HEK293 (cell line): ENCODE results near the gene MGLL.

Experiments
- CTCF ChIA-PET: fragments of 350-600 bp; formaldehyde crosslinking; extraction: SDS; loops from one replicate; lab custom pipeline; 2021; ENCODE audit warnings: antibody characterized with exemption; lab: Yijun Ruan, JAX
- POLR2A ChIA-PET: fragments of 300-600 bp; formaldehyde crosslinking; extraction: SDS; loops from one replicate; lab custom pipeline; 2020; ENCODE audit warnings: antibody characterized with exemption, inconsistent platforms; lab: Yijun Ruan, JAX
- H3K27ac ChIP-seq: fragments of 200-500 bp; sonication (Bioruptor generic); 2 replicates; pipeline ENCODE4 v1.5.1; 2014; ENCODE audit warnings: low read depth, low read length, control low read depth, inconsistent platforms; ENCODE audit errors: extremely low read depth
- H3K36me3 ChIP-seq, 2 experiments: fragments of 200-500 bp in 1 of 2; sonication (Bioruptor generic) in 1 of 2; 1 replicate in 1 of 2; 2 replicates in 1 of 2; pipeline ENCODE4 v1.5.1; 2014 to 2017; ENCODE audit warnings: inconsistent platforms in 2 of 2, low read length in 2 of 2; ENCODE audit not compliant: control insufficient read depth in 2 of 2, insufficient read depth in 1 of 2
- H3K4me1 ChIP-seq: fragments of 200-500 bp; sonication (Bioruptor generic); 2 replicates; pipeline ENCODE4 v1.5.1; 2014; ENCODE audit warnings: mild to moderate bottlenecking, low read length, inconsistent platforms; ENCODE audit not compliant: control insufficient read depth, insufficient read depth
- H3K4me3 ChIP-seq: 2 replicates; pipeline ENCODE4 v1.5.1; 2011; ENCODE audit warnings: low read depth, mild to moderate bottlenecking, control low read depth, low read length, moderate library complexity
- H3K9me3 ChIP-seq: fragments of 200-500 bp; sonication (Bioruptor generic); 2 replicates; pipeline ENCODE4 v1.5.1; 2014; ENCODE audit warnings: low read depth, low read length, inconsistent platforms; ENCODE audit not compliant: control insufficient read depth, insufficient read depth
- GLIS1 ChIP-seq: fragments of 450-650 bp; formaldehyde crosslinking; IDR thresholded peaks from 2 replicates; pipeline ENCODE4 v1.5.1; 2016; ENCODE audit warnings: missing biosample characterization, missing genetic modification characterization
- KLF16 ChIP-seq: fragments of 450-650 bp; formaldehyde crosslinking; IDR thresholded peaks from 2 replicates; pipeline ENCODE4 v1.5.1; 2017; ENCODE audit warnings: missing biosample characterization, missing genetic modification characterization
- KLF9 ChIP-seq: fragments of 450-650 bp; formaldehyde crosslinking; IDR thresholded peaks from 2 replicates; pipeline ENCODE4 v1.5.1; 2016; ENCODE audit warnings: missing biosample characterization, missing genetic modification characterization, low read depth
- REST ChIP-seq: fragments of 450-650 bp; formaldehyde crosslinking; IDR thresholded peaks from 2 replicates; pipeline ENCODE4 v1.5.1; 2016; ENCODE audit warnings: missing biosample characterization, missing genetic modification characterization
- YY2 ChIP-seq: fragments of 450-650 bp; formaldehyde crosslinking; IDR thresholded peaks from 2 replicates; pipeline ENCODE4 v1.5.1; 2016; ENCODE audit warnings: missing biosample characterization, missing genetic modification characterization
- ZFP3 ChIP-seq: fragments of 450-650 bp; formaldehyde crosslinking; IDR thresholded peaks from 2 replicates; pipeline ENCODE4 v1.5.1; 2016; ENCODE audit warnings: low read depth, missing biosample characterization, missing genetic modification characterization
- ZNF10 ChIP-seq: fragments of 450-650 bp; formaldehyde crosslinking; IDR thresholded peaks from 2 replicates; pipeline ENCODE4 v1.5.1; 2017; ENCODE audit warnings: missing biosample characterization, missing genetic modification characterization
- ZNF146 ChIP-seq: fragments of 450-650 bp; formaldehyde crosslinking; IDR thresholded peaks from 2 replicates; pipeline ENCODE4 v1.5.1; 2016; ENCODE audit warnings: missing biosample characterization, missing genetic modification characterization
- ZNF16 ChIP-seq: fragments of 450-650 bp; formaldehyde crosslinking; IDR thresholded peaks from 2 replicates; pipeline ENCODE4 v1.5.1; 2016; ENCODE audit warnings: low read depth, missing biosample characterization, missing genetic modification characterization
- ZNF341 ChIP-seq: fragments of 450-650 bp; formaldehyde crosslinking; IDR thresholded peaks from 2 replicates; pipeline ENCODE4; 2016; ENCODE audit warnings: low read depth, missing biosample characterization, missing genetic modification characterization
- ZNF571 ChIP-seq: fragments of 450-650 bp; formaldehyde crosslinking; IDR thresholded peaks from 2 replicates; pipeline ENCODE4 v1.5.0; 2017; ENCODE audit warnings: missing biosample characterization, missing genetic modification characterization
- ZNF654 ChIP-seq: fragments of 450-650 bp; formaldehyde crosslinking; IDR thresholded peaks from 2 replicates; pipeline ENCODE4 v1.5.1; 2016; ENCODE audit warnings: low read depth, missing biosample characterization, missing genetic modification characterization
- ZNF76 ChIP-seq: fragments of 450-650 bp; formaldehyde crosslinking; IDR thresholded peaks from 2 replicates; pipeline ENCODE4; 2016; ENCODE audit warnings: low read depth, missing biosample characterization, missing genetic modification characterization, borderline replicate concordance
- ZNF791 ChIP-seq: fragments of 450-650 bp; formaldehyde crosslinking; IDR thresholded peaks from 2 replicates; pipeline ENCODE4 v1.5.1; 2016; ENCODE audit warnings: missing biosample characterization, missing genetic modification characterization
- TF ChIP-seq, protein P1 (sequence below): fragments of 450-650 bp; formaldehyde crosslinking; IDR thresholded peaks from 2 replicates; pipeline ENCODE4 v1.5.1; 2017; ENCODE audit warnings: missing biosample characterization, missing genetic modification characterization
- TF ChIP-seq, protein P2 (sequence below): fragments of 450-650 bp; formaldehyde crosslinking; IDR thresholded peaks from 2 replicates; pipeline ENCODE4 v1.5.0; 2017; ENCODE audit warnings: missing biosample characterization, missing genetic modification characterization, borderline replicate concordance
- TF ChIP-seq, protein P3 (sequence below): fragments of 450-650 bp; IDR thresholded peaks from 2 replicates; pipeline ENCODE4 v1.5.1; 2018; ENCODE audit warnings: missing biosample characterization, missing genetic modification characterization
- TF ChIP-seq, protein P4 (sequence below): fragments of 450-650 bp; formaldehyde crosslinking; IDR thresholded peaks from 2 replicates; pipeline ENCODE4 v1.5.1; 2016; ENCODE audit warnings: missing biosample characterization, missing genetic modification characterization

Gene MGLL

GRCh38 chr3:127776347-127776746 lies 46.0 kb downstream of the MGLL start:
- TF ChIP-seq GLIS1 (no peak), ZNF146 (tag by site-specific recombination) (no peak), YY2 (no peak), KLF9 (tag by site-specific recombination) (no peak), ZNF571 (tag by site-specific recombination) (no peak), ZFP3 (no peak), ZNF16 (tag by site-specific recombination) (no peak), ZNF791 (tag by site-specific recombination) (no peak), ZNF341 (tag by site-specific recombination) (no peak), REST (tag by site-specific recombination) (no peak), ZNF10 (tag by site-specific recombination) (no peak), ZNF76 (tag by site-specific recombination) (no peak), KLF16 (no peak), ZNF654 (no peak)
- TF ChIP-seq, protein P1, sequence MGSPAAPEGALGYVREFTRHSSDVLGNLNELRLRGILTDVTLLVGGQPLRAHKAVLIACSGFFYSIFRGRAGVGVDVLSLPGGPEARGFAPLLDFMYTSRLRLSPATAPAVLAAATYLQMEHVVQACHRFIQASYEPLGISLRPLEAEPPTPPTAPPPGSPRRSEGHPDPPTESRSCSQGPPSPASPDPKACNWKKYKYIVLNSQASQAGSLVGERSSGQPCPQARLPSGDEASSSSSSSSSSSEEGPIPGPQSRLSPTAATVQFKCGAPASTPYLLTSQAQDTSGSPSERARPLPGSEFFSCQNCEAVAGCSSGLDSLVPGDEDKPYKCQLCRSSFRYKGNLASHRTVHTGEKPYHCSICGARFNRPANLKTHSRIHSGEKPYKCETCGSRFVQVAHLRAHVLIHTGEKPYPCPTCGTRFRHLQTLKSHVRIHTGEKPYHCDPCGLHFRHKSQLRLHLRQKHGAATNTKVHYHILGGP (tag by site-specific recombination) = no peak
- TF ChIP-seq, protein P2, sequence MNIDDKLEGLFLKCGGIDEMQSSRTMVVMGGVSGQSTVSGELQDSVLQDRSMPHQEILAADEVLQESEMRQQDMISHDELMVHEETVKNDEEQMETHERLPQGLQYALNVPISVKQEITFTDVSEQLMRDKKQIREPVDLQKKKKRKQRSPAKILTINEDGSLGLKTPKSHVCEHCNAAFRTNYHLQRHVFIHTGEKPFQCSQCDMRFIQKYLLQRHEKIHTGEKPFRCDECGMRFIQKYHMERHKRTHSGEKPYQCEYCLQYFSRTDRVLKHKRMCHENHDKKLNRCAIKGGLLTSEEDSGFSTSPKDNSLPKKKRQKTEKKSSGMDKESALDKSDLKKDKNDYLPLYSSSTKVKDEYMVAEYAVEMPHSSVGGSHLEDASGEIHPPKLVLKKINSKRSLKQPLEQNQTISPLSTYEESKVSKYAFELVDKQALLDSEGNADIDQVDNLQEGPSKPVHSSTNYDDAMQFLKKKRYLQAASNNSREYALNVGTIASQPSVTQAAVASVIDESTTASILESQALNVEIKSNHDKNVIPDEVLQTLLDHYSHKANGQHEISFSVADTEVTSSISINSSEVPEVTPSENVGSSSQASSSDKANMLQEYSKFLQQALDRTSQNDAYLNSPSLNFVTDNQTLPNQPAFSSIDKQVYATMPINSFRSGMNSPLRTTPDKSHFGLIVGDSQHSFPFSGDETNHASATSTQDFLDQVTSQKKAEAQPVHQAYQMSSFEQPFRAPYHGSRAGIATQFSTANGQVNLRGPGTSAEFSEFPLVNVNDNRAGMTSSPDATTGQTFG (tag by site-specific recombination) = no peak
- TF ChIP-seq, protein P3, sequence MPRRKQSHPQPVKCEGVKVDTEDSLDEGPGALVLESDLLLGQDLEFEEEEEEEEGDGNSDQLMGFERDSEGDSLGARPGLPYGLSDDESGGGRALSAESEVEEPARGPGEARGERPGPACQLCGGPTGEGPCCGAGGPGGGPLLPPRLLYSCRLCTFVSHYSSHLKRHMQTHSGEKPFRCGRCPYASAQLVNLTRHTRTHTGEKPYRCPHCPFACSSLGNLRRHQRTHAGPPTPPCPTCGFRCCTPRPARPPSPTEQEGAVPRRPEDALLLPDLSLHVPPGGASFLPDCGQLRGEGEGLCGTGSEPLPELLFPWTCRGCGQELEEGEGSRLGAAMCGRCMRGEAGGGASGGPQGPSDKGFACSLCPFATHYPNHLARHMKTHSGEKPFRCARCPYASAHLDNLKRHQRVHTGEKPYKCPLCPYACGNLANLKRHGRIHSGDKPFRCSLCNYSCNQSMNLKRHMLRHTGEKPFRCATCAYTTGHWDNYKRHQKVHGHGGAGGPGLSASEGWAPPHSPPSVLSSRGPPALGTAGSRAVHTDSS (tag by site-specific recombination) = no peak
- TF ChIP-seq, protein P4, sequence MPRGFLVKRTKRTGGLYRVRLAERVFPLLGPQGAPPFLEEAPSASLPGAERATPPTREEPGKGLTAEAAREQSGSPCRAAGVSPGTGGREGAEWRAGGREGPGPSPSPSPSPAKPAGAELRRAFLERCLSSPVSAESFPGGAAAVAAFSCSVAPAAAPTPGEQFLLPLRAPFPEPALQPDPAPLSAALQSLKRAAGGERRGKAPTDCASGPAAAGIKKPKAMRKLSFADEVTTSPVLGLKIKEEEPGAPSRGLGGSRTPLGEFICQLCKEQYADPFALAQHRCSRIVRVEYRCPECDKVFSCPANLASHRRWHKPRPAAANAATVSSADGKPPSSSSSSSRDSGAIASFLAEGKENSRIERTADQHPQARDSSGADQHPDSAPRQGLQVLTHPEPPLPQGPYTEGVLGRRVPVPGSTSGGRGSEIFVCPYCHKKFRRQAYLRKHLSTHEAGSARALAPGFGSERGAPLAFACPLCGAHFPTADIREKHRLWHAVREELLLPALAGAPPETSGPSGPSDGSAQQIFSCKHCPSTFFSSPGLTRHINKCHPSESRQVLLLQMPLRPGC (tag by site-specific recombination) = no peak
- CTCF ChIA-PET = interaction anchor here (0.6 kb wide), 1 partner anchor 45 kb away, joined by 3 read pairs; no protein-coding TSS in a partner anchor
- H3K9me3 ChIP-seq = no peaks in the 10 kb centered on the region
- H3K4me1 ChIP-seq = no peaks in the 10 kb centered on the region
- H3K27ac ChIP-seq = no peak overlapping the region
- no peak overlapping the region for H3K4me3 ChIP-seq
- POLR2A ChIA-PET = no interaction called here
- H3K36me3 ChIP-seq = no peaks in the 10 kb centered on the region
